Measurements from ENCODE around the gene CFAP221. TPM values are rescaled to one million over a fixed set of nuclear protein-coding genes. Genes with fewer than 3 reads are reported as not detected.
"Not testable (repeated sequence)": the region's sequence is repeated elsewhere in the genome, so short reads cannot be mapped to it uniquely, and the experiment has no call there.

Gene CFAP221
- polyA plus RNA-seq, 3 donors = 0.67 to 5.6 TPM; not detected in 1

DNA sequence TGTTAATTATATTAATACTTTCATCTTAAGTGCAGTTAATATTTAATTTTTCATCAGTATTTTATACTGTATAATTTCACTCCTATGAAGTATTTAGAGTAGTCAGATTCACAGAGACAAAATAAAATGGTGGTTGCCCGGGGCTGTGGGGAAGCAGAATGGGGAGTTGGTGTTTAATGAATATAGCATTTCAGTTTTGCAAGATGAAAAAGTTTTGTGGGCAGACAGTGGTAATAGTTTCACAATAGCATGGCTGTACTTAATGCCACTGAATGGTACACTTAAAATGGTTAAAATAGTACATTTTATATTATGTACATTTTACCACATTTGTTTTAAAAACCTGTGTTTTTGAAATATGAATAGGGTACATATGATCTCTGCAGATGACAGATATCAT, 31.2 kb downstream of the CFAP221 start:
- 63 to 85% (median 79%) methylated on average over 1 of the region's 1 CpG for WGBS, 3 donors

DNA sequence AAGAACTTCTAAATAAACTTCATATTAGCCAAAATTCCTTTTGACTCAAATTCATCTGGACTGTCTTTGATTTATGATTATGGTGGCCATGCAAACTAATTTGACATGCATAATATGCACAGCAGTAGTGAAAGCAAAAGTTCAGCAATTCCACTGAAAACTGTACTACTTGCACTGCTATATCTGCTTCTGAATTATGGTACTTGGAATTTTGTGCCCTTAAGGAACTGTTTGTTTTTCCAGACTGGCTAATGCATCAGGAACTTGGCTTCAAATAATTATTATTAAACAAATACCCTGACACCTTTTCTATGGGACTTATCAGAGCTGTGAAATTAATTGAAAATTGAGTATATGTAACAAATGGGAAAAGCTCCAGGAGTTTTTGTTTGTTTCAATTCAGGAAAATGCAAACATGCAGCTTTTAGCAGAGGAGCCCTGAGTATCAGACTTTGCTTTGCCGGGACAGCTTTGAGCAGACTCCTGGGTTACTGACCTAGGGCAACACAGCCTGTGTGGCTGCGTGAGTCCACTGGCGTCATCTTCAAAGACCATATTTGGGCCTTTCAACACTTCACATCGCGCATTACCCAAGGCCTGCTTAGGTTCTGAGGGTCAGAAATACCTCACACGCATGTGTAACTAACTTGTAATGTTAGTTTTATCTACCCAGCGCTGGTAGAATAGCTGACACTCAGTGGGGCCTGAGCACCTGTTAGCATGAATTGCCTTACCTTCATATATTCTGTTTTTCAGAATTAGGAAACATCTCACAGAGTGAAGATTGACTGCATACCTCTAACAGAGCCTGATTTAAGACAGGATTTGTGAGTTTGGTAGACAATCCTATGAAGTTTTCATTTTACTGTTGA, 35.4 kb downstream of the CFAP221 start:
- WGBS, 3 donors = 21 to 87% (median 82%) methylated on average over 7 of the region's 7 CpGs
- no peak overlapping the region for H3K27ac ChIP-seq (ENCODE audit: low read depth, low read length)

More for the DNA sequence above, 31.2 kb downstream of the CFAP221 start:
- H3K27ac ChIP-seq (ENCODE audit: low read depth, low read length) = no peak overlapping the region

DNA sequence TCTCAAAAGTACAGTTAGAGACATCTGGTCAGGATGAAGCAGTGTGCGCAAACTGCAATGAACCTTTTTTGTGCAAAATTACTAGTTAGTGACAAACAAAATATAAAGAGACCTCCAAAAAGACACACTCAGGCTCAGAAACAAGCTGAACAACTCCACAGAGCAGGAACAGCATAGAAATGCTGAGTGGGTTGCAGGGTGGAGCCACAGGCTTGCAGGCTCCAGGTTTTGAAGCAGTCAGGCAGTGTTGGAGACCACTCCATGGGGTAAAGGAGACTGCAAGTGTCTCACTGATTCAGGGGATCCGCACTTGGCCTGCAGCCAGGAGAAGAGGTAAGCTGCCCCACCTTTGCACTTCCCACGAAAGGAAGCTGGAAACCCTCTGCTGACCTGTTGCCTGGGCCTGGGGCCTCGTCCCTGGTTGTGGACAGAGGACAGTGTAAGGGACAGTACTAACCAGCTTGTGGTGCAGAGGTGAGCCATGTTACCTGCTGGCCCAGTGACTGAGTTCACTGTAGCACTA, 36.4 kb downstream of the CFAP221 start:
- no peak overlapping the region for H3K27ac ChIP-seq (ENCODE audit: low read depth, low read length)

DNA sequence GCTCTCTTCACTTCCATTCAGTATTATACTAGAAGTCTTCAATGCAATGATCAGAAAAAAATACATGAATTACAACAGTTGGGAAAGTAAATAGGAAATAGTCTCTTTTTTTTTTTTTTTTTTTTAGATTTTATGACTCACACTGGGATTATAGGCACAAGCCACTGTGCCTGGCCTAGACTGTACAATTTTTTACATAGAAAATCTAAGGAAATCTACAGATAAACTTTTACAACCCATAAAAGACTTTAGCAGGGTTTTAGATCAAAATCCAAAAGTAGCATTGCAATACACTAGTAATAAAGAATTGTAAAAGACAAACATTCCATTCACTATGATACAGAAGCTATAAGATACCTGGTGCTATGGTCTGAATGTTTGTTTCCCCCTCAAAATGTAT, 39.0 kb downstream of the CFAP221 start:
- no peak overlapping the region for H3K27ac ChIP-seq (ENCODE audit: low read depth, low read length)

More for the DNA sequence above, 36.4 kb downstream of the CFAP221 start:
- 61 to 84% (median 73%) methylated on average over 4 of the region's 4 CpGs for WGBS, 3 donors

DNA sequence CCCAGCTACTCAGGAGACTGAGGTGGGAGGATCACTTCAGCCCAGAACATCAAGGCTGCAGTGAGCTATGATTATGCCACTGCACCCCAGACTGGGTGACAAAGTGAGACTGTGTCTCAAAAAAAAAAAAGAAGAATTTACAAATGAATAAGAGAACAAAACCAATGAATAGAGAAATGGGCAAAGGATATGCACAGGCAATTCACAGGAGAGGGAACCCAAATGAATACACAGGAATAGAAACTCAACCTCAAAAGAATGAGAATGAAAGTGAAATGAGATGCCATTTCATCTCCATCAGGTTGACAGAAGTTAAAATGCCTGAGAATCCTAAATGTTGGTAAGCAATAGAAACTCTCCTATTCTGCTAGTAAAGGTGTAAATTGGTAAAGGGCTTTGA, 40.2 kb downstream of the CFAP221 start:
- H3K27ac ChIP-seq (ENCODE audit: low read depth, low read length) = no peak overlapping the region

DNA sequence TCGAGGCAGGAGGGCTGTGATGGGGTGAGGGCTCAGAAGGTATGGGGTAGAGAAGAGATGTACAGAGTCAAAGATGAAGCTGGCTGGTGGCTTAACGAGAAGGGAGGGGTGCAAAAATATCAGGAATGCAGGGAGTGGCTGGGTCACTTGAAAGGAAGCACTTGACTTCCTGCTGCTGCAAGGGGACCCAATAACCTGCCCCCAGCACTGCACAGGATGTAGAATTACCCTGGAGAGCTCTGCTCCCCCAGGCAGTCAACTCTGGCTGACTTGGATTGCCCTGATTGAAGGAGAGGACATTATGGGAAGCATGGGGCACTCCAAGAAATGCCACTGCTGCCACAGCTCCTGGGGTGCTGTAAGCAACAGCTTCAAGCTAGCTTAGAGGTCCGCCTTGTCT, 41.8 kb downstream of the CFAP221 start:
- WGBS, 3 donors = 50 to 70% (median 59%) methylated on average over 3 of the region's 3 CpGs
- no peak overlapping the region for H3K27ac ChIP-seq (ENCODE audit: low read depth, low read length)

DNA sequence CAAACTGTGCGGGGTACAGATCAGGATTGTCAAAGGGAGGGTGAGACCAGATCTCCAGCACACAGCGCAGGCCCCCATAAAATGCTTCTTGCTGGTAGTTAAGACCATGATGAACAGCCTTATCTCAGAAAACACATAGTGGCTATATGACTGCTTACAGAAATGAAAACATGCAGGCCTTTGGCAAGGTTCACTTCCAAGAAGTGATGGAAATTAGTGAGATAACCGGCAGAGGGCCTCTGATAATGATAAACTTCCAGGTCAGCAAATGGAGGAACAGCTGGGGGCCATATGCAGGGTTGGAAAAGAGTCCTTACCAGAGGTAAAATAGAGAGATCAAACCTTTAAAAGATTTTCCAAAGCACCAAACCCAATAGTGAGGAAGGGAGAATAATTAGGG, 46.6 kb downstream of the CFAP221 start:
- no peak overlapping the region for H3K27ac ChIP-seq (ENCODE audit: low read depth, low read length)
- 51 to 74% (median 60%) methylated on average over 3 of the region's 3 CpGs for WGBS, 3 donors

DNA sequence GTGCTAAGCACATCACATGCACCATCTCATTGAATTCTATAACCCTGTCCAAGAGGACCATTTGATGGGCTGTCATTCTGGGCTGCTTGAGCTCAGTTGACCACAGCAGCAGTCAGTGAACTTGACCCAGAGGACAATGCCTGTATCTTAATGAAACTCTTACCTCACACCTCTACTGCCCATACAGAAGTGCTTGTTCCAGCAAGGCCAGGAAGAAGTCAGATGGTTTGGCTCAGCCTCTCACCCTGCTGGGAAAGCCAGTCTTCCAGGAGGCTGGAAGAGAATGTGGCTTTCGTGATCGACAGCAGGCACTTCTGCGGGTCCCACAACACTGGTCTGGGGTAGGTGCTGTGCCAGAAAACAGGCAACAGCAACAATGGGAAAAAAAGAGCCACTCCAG, 47.3 kb downstream of the CFAP221 start:
- 85 to 90% (median 87%) methylated on average over 3 of the region's 3 CpGs for WGBS, 3 donors
- H3K27ac ChIP-seq (ENCODE audit: low read depth, low read length) = no peak overlapping the region

DNA sequence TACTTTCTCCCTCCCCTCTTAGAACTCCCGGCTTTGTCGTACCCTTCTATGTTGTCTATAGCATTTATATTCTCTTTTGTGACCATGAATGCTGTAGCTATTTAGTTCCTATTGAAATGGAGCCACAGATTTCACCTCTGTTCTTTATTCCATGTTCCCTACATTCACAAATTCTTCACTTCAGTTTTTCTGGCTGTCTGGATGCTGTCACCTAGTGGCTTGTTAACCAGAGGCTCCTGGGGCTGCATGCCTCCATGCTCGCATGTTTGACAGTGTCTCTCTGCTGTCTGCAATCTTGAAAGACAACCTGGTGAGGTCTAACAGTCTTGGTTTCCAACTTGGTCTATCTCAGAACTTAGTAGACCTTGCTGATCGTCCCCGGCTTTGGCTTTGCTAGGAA, 48.2 kb downstream of the CFAP221 start:
- H3K27ac ChIP-seq (ENCODE audit: low read depth, low read length) = no peak overlapping the region
- WGBS, 3 donors = 73 to 84% (median 83%) methylated on average over 5 of the region's 5 CpGs

DNA sequence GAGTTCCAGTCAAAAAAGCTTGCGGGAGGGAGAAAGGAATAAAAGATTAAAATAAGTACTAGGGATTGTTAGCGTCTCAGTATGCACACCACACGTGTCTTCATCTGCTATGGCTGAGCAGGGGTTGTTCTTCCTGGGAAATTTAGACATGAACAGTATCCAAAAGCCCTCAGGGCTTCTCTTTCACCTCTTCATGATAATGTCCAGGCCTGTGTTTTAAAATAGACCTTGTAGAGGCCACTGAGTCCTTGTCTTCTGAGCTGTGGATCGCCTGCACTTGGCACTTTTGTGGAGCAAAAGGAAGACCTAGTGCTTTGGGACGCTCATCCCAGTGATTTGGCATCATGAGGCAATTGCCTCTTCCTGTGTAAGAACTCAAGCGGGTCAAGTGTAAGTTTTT, 52.4 kb downstream of the CFAP221 start:
- WGBS, 3 donors = 79 to 90% (median 83%) methylated on average over 6 of the region's 6 CpGs
- no peak overlapping the region for H3K27ac ChIP-seq (ENCODE audit: low read depth, low read length)

DNA sequence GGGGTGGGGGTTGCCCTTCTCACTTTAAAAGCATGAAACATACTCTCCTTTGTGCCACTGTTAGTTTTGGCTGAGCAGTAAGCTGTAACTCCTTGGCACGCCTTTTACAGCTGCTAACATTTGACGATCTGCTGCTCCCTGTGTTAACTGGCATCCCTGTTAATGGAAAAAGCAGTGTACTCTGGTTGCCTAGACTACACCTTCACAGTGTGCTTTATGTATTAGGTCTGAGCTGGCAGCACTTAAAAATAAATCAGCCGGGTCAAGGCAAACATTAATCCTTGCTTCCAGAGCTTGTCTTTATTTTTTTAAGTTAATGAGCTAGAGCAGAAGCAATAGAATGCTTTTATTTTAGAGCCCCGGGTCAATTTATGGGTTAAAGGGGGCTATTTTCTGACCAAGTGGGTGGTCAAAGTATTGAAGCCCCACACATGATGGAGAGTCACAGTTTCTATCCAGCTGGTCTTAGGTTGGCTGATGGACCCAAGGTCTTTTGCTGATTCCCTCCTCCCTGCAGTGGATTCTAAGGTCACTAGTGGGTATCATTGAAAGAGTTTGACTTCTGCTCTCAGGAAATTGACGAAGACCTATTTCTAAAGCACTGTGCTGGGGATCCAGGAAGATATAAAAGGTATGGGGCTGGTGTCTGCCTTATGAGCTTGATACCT, 54.5 kb downstream of the CFAP221 start:
- H3K27ac ChIP-seq (ENCODE audit: low read depth, low read length) = no peak overlapping the region
- 24 to 58% (median 52%) methylated on average over 5 of the region's 5 CpGs for WGBS, 3 donors

DNA sequence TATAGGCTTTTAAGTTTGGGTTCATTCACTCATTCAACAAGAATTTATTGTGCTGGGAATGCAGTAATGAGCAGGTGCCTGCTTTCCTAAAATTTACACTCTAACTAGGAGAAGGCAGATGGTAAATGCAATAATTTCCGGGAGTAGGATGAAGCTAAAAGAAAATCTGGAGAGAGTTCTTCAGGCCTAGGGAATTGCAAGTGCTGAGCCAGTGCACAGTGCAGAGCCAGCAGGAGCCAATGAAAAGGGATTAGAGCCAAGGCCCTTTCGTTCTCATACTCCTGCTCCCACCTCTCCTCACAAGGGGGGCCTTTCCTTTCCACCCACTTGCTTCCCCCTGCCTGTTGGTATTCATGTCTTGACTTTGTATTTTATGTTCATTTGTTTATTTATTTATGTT, 55.1 kb downstream of the CFAP221 start:
- no peak overlapping the region for H3K27ac ChIP-seq (ENCODE audit: low read depth, low read length)
- WGBS, 3 donors = 62 to 75% (median 74%) methylated on average over 2 of the region's 2 CpGs

DNA sequence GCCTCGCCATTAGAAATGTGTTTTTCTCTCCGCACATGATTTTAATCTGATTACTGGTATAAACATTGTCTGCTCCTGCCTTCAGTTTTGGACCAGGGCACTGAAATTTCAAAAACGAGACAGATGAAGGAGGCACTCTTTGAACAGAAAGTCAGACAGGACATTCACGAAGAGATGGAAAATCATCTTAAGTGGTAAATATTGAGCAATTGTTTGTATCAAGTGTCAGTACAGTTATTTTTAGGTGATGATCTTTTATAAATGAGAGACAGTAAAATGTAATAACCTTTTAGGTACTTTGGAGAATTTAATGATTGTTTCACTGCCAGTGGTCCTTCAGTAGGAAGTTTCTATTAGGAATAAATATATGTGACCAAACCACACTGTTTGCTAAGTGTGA, 60.8 kb downstream of the CFAP221 start:
- 72 to 83% (median 78%) methylated on average over 4 of the region's 4 CpGs for WGBS, 3 donors
- no peak overlapping the region for H3K27ac ChIP-seq (ENCODE audit: low read depth, low read length)

DNA sequence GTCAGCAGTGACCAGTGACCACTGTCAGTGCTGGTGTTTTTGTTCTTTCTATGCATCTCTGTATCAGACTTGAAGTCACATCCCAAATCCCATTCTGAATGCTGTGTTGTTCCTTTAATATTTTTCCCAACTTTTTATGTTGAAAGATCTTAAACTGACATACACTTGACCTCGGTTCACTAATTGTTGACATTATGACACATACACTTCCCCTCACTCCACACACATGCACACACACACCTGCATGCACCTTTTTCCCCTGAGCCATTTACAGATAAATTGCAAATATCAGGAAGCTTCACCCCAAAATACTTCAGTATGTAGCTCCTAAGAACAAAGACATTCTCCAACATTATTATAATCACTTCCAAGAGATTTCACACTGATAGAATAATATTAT, 62.4 kb downstream of the CFAP221 start:
- 24 to 75% (median 63%) methylated on average over 1 of the region's 1 CpG for WGBS, 3 donors
- H3K27ac ChIP-seq (ENCODE audit: low read depth, low read length) = no peak overlapping the region

DNA sequence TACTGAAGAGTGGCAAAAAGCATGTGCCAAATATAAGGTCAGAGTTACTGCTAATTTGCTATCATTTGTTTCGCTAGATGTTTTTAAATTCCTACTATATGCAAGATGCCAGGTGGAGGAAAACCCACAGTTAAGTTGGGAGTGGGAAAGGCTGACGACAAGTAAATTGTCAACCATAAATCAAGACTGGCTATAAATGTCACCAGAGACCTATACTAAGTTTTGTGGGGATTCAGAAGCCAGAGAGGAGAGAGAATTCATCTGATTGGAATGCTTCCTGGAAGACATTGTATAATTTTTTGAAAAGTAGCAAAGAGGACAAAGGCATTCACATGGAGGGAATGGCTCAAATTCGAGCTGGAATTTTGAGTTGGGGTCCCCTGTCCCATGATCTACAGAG, 64.3 kb downstream of the CFAP221 start:
- H3K27ac ChIP-seq (ENCODE audit: low read depth, low read length) = no peak overlapping the region
- WGBS, 3 donors = 54 to 78% (median 59%) methylated on average over 3 of the region's 3 CpGs

DNA sequence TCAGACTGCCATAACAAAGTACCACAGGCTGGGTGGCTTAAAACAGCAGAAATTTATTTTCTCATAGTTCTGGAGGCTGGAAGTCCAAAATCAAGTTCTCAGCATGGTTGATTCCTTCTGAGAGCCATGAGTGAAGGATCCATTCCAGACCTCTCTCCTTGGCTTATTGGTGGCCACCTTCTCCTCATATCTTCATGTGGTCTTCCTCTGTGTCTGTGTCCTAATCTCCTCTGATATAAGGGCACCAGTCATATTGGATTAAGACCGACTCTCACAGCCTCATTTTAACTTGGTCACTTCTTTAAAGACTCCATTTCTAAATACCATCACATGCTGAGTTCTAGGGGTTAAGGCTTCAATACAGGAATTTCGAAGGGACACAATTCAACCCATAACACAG, 65.1 kb downstream of the CFAP221 start:
- no peak overlapping the region for H3K27ac ChIP-seq (ENCODE audit: low read depth, low read length)
- 78 to 90% (median 88%) methylated on average over 2 of the region's 2 CpGs for WGBS, 3 donors

DNA sequence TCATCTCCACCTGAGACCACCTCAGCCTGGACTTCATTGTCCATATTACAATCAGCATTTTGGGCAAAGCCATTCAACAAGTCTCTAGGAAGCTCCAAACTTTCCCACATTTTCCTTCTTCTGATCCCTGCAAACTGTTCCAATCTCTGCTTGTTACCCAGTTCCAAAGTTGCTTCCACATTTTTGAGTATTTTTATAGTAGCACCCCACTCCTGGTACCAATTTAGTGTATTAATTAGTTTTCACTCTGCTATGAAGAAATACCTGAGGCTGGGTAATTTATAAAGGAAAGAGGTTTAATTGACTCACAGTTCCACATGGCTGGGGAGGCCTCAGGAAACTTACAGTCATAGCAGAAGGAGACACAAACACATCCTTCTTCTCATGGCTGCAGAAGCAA, 69.9 kb downstream of the CFAP221 start:
- H3K27ac ChIP-seq (ENCODE audit: low read depth, low read length) = not testable (repeated sequence)

DNA sequence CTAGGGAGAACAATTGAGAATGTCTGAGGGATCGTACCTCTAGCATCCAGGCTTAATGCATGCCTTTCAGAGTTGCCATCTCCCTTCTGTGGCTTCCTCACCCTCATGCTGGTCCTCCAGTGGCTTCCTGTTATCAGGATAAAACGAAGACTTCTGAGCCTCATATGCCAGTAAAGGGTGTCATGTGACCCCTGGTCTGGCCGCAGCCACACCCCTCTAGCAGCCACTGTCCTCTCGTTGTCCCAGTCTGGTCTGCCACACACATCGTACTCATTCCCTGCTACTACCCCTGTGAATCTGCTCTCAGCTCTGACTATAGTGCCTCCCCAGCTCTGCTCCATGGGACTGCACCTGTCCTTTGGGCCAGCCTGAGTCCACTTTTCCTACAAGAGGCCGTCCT, 72.2 kb downstream of the CFAP221 start:
- 73 to 89% (median 78%) methylated on average over 6 of the region's 6 CpGs for WGBS, 3 donors
- no peak overlapping the region for H3K27ac ChIP-seq (ENCODE audit: low read depth, low read length)

DNA sequence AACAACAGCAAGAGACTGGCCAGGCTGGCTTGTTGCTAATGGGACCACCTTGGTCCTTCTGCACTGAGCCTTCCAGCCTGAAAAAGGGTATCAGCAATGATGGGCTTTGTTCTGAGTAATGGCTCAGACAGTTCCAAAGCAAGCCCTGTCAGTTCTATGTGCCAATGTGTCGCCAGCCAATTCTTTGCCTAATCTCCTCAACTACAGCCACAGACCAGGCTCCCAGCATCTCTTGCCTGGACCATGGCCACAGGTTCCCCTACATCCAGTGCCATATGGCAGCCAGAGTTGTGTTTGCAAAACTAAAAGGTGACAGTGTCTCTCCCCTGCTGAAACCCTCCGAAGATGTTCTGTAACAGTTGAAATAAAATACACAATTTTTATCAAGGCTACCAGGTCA, 73.2 kb downstream of the CFAP221 start:
- WGBS, 3 donors = 82 to 89% (median 88%) methylated on average over 2 of the region's 2 CpGs
- H3K27ac ChIP-seq (ENCODE audit: low read depth, low read length) = no peak overlapping the region

DNA sequence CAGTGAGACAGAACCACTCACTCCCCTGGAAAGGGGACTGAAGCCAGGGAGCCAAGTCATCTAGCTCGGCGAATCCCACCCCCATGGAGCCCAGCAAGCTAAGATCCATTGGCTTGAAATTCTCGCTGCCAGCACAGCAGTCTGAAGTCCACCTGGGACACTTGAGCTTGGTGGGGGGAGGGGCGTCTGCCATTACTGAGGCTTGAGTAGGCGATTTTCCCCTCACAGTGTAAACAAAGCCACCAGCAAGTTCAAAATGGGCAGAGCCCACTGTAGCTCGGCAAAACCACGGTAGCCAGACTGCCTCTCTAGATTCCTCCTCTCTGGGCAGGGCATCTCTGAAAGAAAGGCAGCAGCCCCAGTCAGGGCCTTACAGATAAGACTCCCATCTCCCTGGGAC, 74.5 kb downstream of the CFAP221 start:
- H3K27ac ChIP-seq (ENCODE audit: low read depth, low read length) = not testable (repeated sequence)
- WGBS, 3 donors = 68 to 75% (median 68%) methylated on average over 7 of the region's 7 CpGs

All from adipose tissue (tissue), 3 donors.